Measurements from ENCODE around the gene RALY.

Gene RALY

GRCh38 chr20:33985830-33986229 is 7.9 kb upstream of the RALY start:
- TF ChIP-seq ESRRG (CRISPR knock-in tag; IDR thresholded peaks at IDR 0.05): no peak
- TF ChIP-seq CSDC2 (CRISPR knock-in tag; IDR thresholded peaks at IDR 0.05): no peak
- TF ChIP-seq TSHZ2 (CRISPR knock-in tag; IDR thresholded peaks at IDR 0.05): no peak
- TF ChIP-seq ZC3H10 (CRISPR knock-in tag; IDR thresholded peaks at IDR 0.05): no peak
- TF ChIP-seq CREB5 (CRISPR knock-in tag; IDR thresholded peaks at IDR 0.05; ENCODE audit: low read depth): no peak
- no peak for ATAC-seq

GRCh38 chr20:33986560-33987216 is 7.0 kb upstream of the RALY start:
- no peak for ATAC-seq
- TF ChIP-seq BACH2 (CRISPR knock-in tag; IDR thresholded peaks at IDR 0.05; ENCODE audit: borderline replicate concordance) (no peak), RARB (CRISPR knock-in tag; IDR thresholded peaks at IDR 0.05) (no peak)

GRCh38 chr20:33990075-33990474 is 3.6 kb upstream of the RALY start:
- TF ChIP-seq ZNF8 (CRISPR knock-in tag; IDR thresholded peaks at IDR 0.05) (no peak), PATZ1 (CRISPR knock-in tag; IDR thresholded peaks at IDR 0.05; ENCODE audit: borderline replicate concordance) (no peak), OSR1 (CRISPR knock-in tag; IDR thresholded peaks at IDR 0.05) (no peak), ZFP3 (CRISPR knock-in tag; IDR thresholded peaks at IDR 0.05) (no peak), ZNF565 (CRISPR knock-in tag; conservative IDR thresholded peaks at IDR 0.05; ENCODE audit: low read depth) (no peak), ZC3H10 (CRISPR knock-in tag; IDR thresholded peaks at IDR 0.05) (no peak), TSHZ2 (CRISPR knock-in tag; IDR thresholded peaks at IDR 0.05) (no peak), CREB5 (CRISPR knock-in tag; IDR thresholded peaks at IDR 0.05; ENCODE audit: low read depth) (no peak), CSDC2 (CRISPR knock-in tag; IDR thresholded peaks at IDR 0.05) (no peak), ZFP30 (CRISPR knock-in tag; IDR thresholded peaks at IDR 0.05) (no peak), ZNF70 (CRISPR knock-in tag; IDR thresholded peaks at IDR 0.05) (no peak), ESRRG (CRISPR knock-in tag; IDR thresholded peaks at IDR 0.05) (no peak), SNAI2 (CRISPR knock-in tag; IDR thresholded peaks at IDR 0.05) (no peak), GLIS3 (CRISPR knock-in tag; IDR thresholded peaks at IDR 0.05) (no peak), TCF4 (CRISPR knock-in tag; IDR thresholded peaks at IDR 0.05; ENCODE audit: borderline replicate concordance) (no peak), BACH2 (CRISPR knock-in tag; IDR thresholded peaks at IDR 0.05; ENCODE audit: borderline replicate concordance) (no peak), ARNTL (CRISPR knock-in tag; IDR thresholded peaks at IDR 0.05; ENCODE audit: borderline replicate concordance, low read depth) (no peak), POU6F1 (CRISPR knock-in tag; IDR thresholded peaks at IDR 0.05; ENCODE audit: borderline replicate concordance, low read depth) (no peak), RARB (CRISPR knock-in tag; IDR thresholded peaks at IDR 0.05) (no peak)
- ATAC-seq: no peak
